ENCODE data around the gene CCDC85B.

DNA sequence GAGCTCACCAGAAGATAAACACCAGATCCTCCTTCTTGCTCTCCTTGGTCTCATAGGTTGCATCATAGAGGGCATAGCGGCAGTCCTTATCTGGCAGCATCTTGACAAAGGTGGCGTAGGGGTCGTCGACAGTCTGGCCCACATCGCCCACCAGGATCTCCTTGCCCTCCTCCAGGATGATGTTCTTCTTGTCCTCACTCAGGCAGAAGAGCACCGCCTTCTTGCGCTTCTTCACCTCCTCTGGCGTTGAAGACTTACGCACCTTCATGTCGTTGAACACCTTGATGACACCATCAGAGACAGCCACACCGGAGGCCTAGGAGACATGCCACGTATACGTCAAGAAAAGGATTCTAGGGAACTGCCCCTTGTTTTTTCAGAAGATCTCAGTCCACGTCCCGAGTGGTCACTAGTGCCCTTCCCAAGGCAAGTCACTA, 34.5 kb upstream of the CCDC85B start:
- TF ChIP-seq, protein P1, sequence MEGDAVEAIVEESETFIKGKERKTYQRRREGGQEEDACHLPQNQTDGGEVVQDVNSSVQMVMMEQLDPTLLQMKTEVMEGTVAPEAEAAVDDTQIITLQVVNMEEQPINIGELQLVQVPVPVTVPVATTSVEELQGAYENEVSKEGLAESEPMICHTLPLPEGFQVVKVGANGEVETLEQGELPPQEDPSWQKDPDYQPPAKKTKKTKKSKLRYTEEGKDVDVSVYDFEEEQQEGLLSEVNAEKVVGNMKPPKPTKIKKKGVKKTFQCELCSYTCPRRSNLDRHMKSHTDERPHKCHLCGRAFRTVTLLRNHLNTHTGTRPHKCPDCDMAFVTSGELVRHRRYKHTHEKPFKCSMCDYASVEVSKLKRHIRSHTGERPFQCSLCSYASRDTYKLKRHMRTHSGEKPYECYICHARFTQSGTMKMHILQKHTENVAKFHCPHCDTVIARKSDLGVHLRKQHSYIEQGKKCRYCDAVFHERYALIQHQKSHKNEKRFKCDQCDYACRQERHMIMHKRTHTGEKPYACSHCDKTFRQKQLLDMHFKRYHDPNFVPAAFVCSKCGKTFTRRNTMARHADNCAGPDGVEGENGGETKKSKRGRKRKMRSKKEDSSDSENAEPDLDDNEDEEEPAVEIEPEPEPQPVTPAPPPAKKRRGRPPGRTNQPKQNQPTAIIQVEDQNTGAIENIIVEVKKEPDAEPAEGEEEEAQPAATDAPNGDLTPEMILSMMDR (IDR thresholded peaks at IDR 0.05): no peak
- TF ChIP-seq POLR2A (IDR thresholded peaks at IDR 0.05) (no peak), EP300 (IDR thresholded peaks at IDR 0.05; ENCODE audit: low read depth) (no peak), POLR2AphosphoS5 (IDR thresholded peaks at IDR 0.05) (no peak)
